PC-3 (cell line): Measurements from ENCODE around the gene SH3TC1. TPM values are rescaled to one million over a fixed set of nuclear protein-coding genes. Genes with fewer than 3 reads are reported as not detected.

Experiments used
- ATAC-seq: fragments of 200-7000 bp; cut with Tn5 transposase; 2 replicates; pipeline ENCODE4 v1.9.1; 2020; ENCODE audit warnings: mild to moderate bottlenecking, moderate library complexity
- BruUV-seq: library from RNA; stranded (reverse); fragments of 400-500 nt; replicated peaks from 2 replicates; lab custom pipeline; 2021; lab: Mats Ljungman, UMichigan
- CTCF ChIA-PET: fragments of 300-600 bp; sonication (Branson Sonifier 250); formaldehyde crosslinking; loops from one replicate; lab custom pipeline; 2022; ENCODE audit warnings: antibody characterized with exemption; lab: Charles Lee
- POLR2A ChIA-PET: fragments of 300-600 bp; sonication (Branson Sonifier 250); formaldehyde crosslinking; loops from one replicate; lab custom pipeline; 2022; ENCODE audit warnings: antibody characterized with exemption; ENCODE audit not compliant: unreplicated experiment; lab: Charles Lee
- DNase-seq: peaks from one replicate; pipeline ENCODE4 v3.0.0-alpha.2; 2015
- H2AFZ ChIP-seq: fragments of 300-600 bp; sonication (generic); 2 replicates; pipeline ENCODE4 v1.6.0; 2016; ENCODE audit warnings: antibody characterized with exemption, low read length
- H3F3A ChIP-seq: fragments of 300-600 bp; sonication (generic); one replicate; pipeline ENCODE4 v1.6.0; 2017; ENCODE audit warnings: antibody characterized with exemption, low read length, control low read depth, mild to moderate bottlenecking; ENCODE audit not compliant: unreplicated experiment
- H3K27ac ChIP-seq: fragments of 300-600 bp; sonication (generic); 2 replicates; pipeline ENCODE4 v1.5.1; 2016; ENCODE audit warnings: mild to moderate bottlenecking, low read length
- H3K27me3 ChIP-seq: fragments of 300-600 bp; sonication (generic); 2 replicates; pipeline ENCODE4 v1.6.1; 2016; ENCODE audit warnings: low read length, mixed read lengths
- H3K36me3 ChIP-seq: fragments of 300-600 bp; sonication (generic); 2 replicates; pipeline ENCODE4 v1.6.1; 2016; ENCODE audit warnings: low read depth, mixed run types, low read length, mixed read lengths
- H3K4me1 ChIP-seq: fragments of 300-600 bp; sonication (generic); 2 replicates; pipeline ENCODE4 v1.5.1; 2016; ENCODE audit warnings: low read length; ENCODE audit not compliant: insufficient read depth
- H3K4me2 ChIP-seq: fragments of 300-600 bp; sonication (generic); 2 replicates; pipeline ENCODE4 v1.6.0; 2016; ENCODE audit warnings: low read length
- H3K4me3 ChIP-seq: fragments of 300-600 bp; sonication (generic); 2 replicates; pipeline ENCODE4 v1.5.1; 2016; ENCODE audit warnings: mild to moderate bottlenecking, low read length, mixed read lengths
- H3K79me2 ChIP-seq: fragments of 300-600 bp; sonication (generic); 2 replicates; pipeline ENCODE4 v1.6.1; 2017; ENCODE audit warnings: low read length, mixed read lengths
- H3K9ac ChIP-seq: fragments of 300-600 bp; sonication (generic); 2 replicates; pipeline ENCODE4 v1.6.0; 2016; ENCODE audit warnings: mild to moderate bottlenecking, low read length
- H3K9me2 ChIP-seq: fragments of 300-600 bp; sonication (generic); replicated peaks from 2 replicates; pipeline ENCODE4 v1.6.1; 2016; ENCODE audit warnings: mixed run types, low read length, mixed read lengths
- H3K9me3 ChIP-seq: fragments of 300-600 bp; sonication (generic); 2 replicates; pipeline ENCODE4 v1.6.1; 2016; ENCODE audit warnings: low read length, mixed read lengths
- H4K20me1 ChIP-seq: fragments of 300-600 bp; sonication (generic); 2 replicates; pipeline ENCODE4 v1.6.1; 2016; ENCODE audit warnings: low read length, mixed read lengths
- EZH2 ChIP-seq: fragments of 300-600 bp; sonication (generic); IDR thresholded peaks from one replicate; pipeline ENCODE4 v1.6.1; 2017; ENCODE audit warnings: antibody characterized with exemption, mild to moderate bottlenecking, low read length; ENCODE audit not compliant: unreplicated experiment
- EZH2phosphoT487 ChIP-seq: fragments of 300-600 bp; sonication (generic); IDR thresholded peaks from 2 replicates; pipeline ENCODE4 v1.6.1; 2018; ENCODE audit warnings: mild to moderate bottlenecking, antibody characterized with exemption, low read length, borderline replicate concordance
- intact Hi-C: fragments of 100-400 bp; cut with micrococcal nuclease; formaldehyde crosslinking; loops from 2 replicates; pipeline ENCODE4 v1.9.0; 2023
- total RNA-seq: library from RNA; depleted of rRNA; stranded (reverse); fragments of >200 nt; gene quantifications from 2 replicates; pipeline ENCODE4 v1.2.3, GENCODE V29; 2014
- TF ChIP-seq, protein P1 (sequence below): fragments of 300-600 bp; sonication (generic); conservative IDR thresholded peaks from 2 replicates; pipeline ENCODE4 v1.5.1; 2017; ENCODE audit warnings: antibody characterized with exemption, low read depth, mild to moderate bottlenecking, low read length

Gene SH3TC1
- total RNA-seq, 1 experiment from 2014 or later = 23.1 TPM

- Histone ChIP-seq H3K79me2 (no peaks in the 10 kb centered on the region), H3K4me3 (no peak overlapping the region), H3K9me2 (no peaks in the 10 kb centered on the region), H2AFZ (no peak overlapping the region), H3K4me1 (no peaks in the 10 kb centered on the region), H3K27me3 (no peaks in the 10 kb centered on the region), H3K9ac (no peak overlapping the region), H3K27ac (no peak overlapping the region), H3F3A (no peaks in the 10 kb centered on the region), H4K20me1 (no peaks in the 10 kb centered on the region), H3K9me3 (no peaks in the 10 kb centered on the region), H3K4me2 (no peak overlapping the region), H3K36me3 (no peaks in the 10 kb centered on the region)
- BruUV-seq = no TSS peak
- ChIA-PET POLR2A (no interaction called here), CTCF (interaction anchor here (1.0 to 1.5 kb wide), 2 partner anchors 90 to 144 kb away, joined by 4 to 7 read pairs; no protein-coding TSS in a partner anchor)
- no peak for DNase-seq
- TF ChIP-seq EZH2phosphoT487 = no peak
- TF ChIP-seq EZH2 = no peak
- TF ChIP-seq, protein P1, sequence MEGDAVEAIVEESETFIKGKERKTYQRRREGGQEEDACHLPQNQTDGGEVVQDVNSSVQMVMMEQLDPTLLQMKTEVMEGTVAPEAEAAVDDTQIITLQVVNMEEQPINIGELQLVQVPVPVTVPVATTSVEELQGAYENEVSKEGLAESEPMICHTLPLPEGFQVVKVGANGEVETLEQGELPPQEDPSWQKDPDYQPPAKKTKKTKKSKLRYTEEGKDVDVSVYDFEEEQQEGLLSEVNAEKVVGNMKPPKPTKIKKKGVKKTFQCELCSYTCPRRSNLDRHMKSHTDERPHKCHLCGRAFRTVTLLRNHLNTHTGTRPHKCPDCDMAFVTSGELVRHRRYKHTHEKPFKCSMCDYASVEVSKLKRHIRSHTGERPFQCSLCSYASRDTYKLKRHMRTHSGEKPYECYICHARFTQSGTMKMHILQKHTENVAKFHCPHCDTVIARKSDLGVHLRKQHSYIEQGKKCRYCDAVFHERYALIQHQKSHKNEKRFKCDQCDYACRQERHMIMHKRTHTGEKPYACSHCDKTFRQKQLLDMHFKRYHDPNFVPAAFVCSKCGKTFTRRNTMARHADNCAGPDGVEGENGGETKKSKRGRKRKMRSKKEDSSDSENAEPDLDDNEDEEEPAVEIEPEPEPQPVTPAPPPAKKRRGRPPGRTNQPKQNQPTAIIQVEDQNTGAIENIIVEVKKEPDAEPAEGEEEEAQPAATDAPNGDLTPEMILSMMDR = no peak
- intact Hi-C loops = no loop called here
- ATAC-seq = no peak
Measured at GRCh38 chr4:8266508-8266907, 67.4 kb downstream of the SH3TC1 start.

DNA sequence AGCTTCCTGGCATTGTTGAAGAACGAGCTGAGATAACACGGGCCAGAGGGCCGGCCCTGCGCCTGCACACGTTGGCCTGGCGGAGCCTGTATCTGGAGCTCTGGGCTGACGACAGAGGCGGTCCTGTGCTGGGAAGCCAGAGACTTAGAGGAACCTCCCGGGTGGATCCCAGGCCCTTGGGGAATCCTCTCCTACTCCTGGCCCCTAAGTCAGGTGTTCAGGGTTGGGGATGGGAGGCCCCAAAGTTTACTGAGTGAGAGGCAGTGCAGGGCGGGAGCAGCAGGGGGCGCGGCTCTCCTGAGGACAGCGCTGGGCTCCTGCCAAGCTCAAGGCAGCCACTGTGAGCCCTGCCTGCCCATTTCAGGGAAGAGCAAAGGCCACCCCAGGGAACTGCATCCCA is 68.0 kb downstream of the SH3TC1 start:
- TF ChIP-seq, protein P1 = peak; percentile 72
- no peak for TF ChIP-seq EZH2
- Histone ChIP-seq H3K4me2 (no peak overlapping the region), H3F3A (no peaks in the 10 kb centered on the region), H4K20me1 (no peaks in the 10 kb centered on the region), H3K79me2 (no peaks in the 10 kb centered on the region), H3K9me3 (no peaks in the 10 kb centered on the region), H3K4me3 (no peak overlapping the region), H3K36me3 (no peaks in the 10 kb centered on the region), H2AFZ (no peak overlapping the region), H3K9me2 (no peaks in the 10 kb centered on the region), H3K27ac (no peak overlapping the region), H3K9ac (no peak overlapping the region), H3K27me3 (no peaks in the 10 kb centered on the region), H3K4me1 (no peaks in the 10 kb centered on the region)
- CTCF ChIA-PET = interaction anchor here (1.0 to 1.5 kb wide), 2 partner anchors 90 to 143 kb away, joined by 4 to 7 read pairs; no protein-coding TSS in a partner anchor
- POLR2A ChIA-PET = no interaction called here
- DNase-seq = peak; percentile 68
- intact Hi-C loops = loop anchor here (1.0 kb wide), 1 partner anchor 136 kb away; no protein-coding TSS in a partner anchor
- peak; percentile 68 for ATAC-seq
- no TSS peak for BruUV-seq

- no peaks in the 10 kb centered on the region for H3K9me3 ChIP-seq
- H3K4me3 ChIP-seq = no peak overlapping the region
- no peak for DNase-seq
- H3K4me2 ChIP-seq = no peak overlapping the region
- ATAC-seq = no peak
- ChIA-PET CTCF (interaction anchor here (1.5 kb wide), 1 partner anchor 91 kb away, joined by 4 read pairs; no protein-coding TSS in a partner anchor), POLR2A (no interaction called here)
- H4K20me1 ChIP-seq = no peaks in the 10 kb centered on the region
- intact Hi-C loops = no loop called here
- no peaks in the 10 kb centered on the region for H3K4me1 ChIP-seq
- H3K27me3 ChIP-seq = no peaks in the 10 kb centered on the region
- no peak overlapping the region for H2AFZ ChIP-seq
- H3K9ac ChIP-seq = no peak overlapping the region
- H3K79me2 ChIP-seq = no peaks in the 10 kb centered on the region
- no peak for TF ChIP-seq EZH2
- TF ChIP-seq, protein P1 = no peak
- no peaks in the 10 kb centered on the region for H3K36me3 ChIP-seq
- no peak overlapping the region for H3K27ac ChIP-seq
- no TSS peak for BruUV-seq
- no peaks in the 10 kb centered on the region for H3F3A ChIP-seq
- H3K9me2 ChIP-seq = no peaks in the 10 kb centered on the region
Measured at GRCh38 chr4:8268211-8268610, 69.1 kb downstream of the SH3TC1 start.
